ENCODE results near the gene TRPC4. TPM values are rescaled to one million over a fixed set of nuclear protein-coding genes. Genes with fewer than 3 reads are reported as not detected.

Gene TRPC4
- total and polyA plus RNA-seq, 2 donors (not counting 3 experiments of a cell fraction or from before 2014, with no cell fraction given) = 0.04 to 0.64 TPM

DNA sequence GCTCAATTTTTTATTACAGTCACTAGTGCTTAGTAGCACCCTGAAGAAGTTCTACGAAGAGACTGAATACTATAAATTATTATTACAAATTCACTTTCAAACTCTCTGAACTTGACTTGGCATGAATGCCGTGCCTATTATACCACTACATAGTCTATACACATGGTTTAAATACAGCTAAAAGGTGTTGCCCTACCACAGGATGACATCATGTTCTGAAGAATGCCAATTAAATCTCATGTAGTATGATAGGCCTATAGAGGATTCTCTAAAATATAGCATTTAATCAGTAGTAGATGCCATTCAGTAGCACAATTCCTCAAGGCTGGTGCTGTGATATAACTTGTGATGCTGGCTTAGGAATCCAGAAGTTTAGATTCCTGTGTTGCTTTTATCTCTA lies 254.3 kb downstream of the TRPC4 start:
- DNase-seq (ENCODE audit: low read depth, low spot score) (no peak), FAIRE-seq (no peak)
- Histone ChIP-seq H3K4me1 (ENCODE audit: control insufficient read depth, extremely low read depth, insufficient read depth, low read length) (peaks cover 8% of the 10 kb centered on the region), H3K36me3 (ENCODE audit: control insufficient read depth in 2 of 2, extremely low read depth in 1 of 2, insufficient read depth in 2 of 2, low read length in 2 of 2) (no peaks in the 10 kb centered on the region), H3K27ac (ENCODE audit: insufficient read depth, low read depth, low read length) (no peak overlapping the region), H3K27me3 (ENCODE audit: control insufficient read depth in 2 of 2, insufficient read depth in 2 of 2, low read length in 2 of 2) (no peaks in the 10 kb centered on the region), H3K4me2 (ENCODE audit: insufficient read depth, low read length) (no peak overlapping the region), H3K4me3 (replicated peaks in 1 of 3; ENCODE audit: insufficient read depth in 1 of 3, low read depth in 1 of 3, low read length in 3 of 3) (no peak overlapping the region), H3K9ac (replicated peaks; ENCODE audit: extremely low read depth, insufficient read depth, low read length) (no peak overlapping the region), H3K9me1 (replicated peaks; ENCODE audit: control insufficient read depth, extremely low read depth, insufficient read depth, low read length) (no peaks in the 10 kb centered on the region), H4K20me1 (replicated peaks; ENCODE audit: control insufficient read depth, extremely low read depth, insufficient read depth, low read length) (no peaks in the 10 kb centered on the region), H3K79me2 (ENCODE audit: control insufficient read depth, insufficient read depth, low read length) (no peaks in the 10 kb centered on the region), H3K9me3 (replicated peaks; ENCODE audit: control insufficient read depth, insufficient read depth, low read length) (no peaks in the 10 kb centered on the region), H2AFZ (ENCODE audit: low read depth, low read length) (no peak overlapping the region)
- dilution Hi-C loops (cut with MboI; ENCODE audit: extremely low pct_ligation_motif_present, low sequenced_read_pairs) = no loop called here
- ChIA-PET POLR2A (no interaction called here), CTCF (interaction anchor here (1.1 kb wide), 1 partner anchor 12 kb away, joined by 3 read pairs; no protein-coding TSS in a partner anchor)
- intact Hi-C loops (cut with micrococcal nuclease) = no loop called here
- TF ChIP-seq, protein P1, sequence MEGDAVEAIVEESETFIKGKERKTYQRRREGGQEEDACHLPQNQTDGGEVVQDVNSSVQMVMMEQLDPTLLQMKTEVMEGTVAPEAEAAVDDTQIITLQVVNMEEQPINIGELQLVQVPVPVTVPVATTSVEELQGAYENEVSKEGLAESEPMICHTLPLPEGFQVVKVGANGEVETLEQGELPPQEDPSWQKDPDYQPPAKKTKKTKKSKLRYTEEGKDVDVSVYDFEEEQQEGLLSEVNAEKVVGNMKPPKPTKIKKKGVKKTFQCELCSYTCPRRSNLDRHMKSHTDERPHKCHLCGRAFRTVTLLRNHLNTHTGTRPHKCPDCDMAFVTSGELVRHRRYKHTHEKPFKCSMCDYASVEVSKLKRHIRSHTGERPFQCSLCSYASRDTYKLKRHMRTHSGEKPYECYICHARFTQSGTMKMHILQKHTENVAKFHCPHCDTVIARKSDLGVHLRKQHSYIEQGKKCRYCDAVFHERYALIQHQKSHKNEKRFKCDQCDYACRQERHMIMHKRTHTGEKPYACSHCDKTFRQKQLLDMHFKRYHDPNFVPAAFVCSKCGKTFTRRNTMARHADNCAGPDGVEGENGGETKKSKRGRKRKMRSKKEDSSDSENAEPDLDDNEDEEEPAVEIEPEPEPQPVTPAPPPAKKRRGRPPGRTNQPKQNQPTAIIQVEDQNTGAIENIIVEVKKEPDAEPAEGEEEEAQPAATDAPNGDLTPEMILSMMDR (IDR thresholded peaks at IDR 0.05; ENCODE audit: extremely low read depth in 1 of 2, insufficient read depth in 1 of 2, low read depth in 1 of 2, low read length in 2 of 2) = no peak
- TF ChIP-seq FOS (IDR thresholded peaks at IDR 0.05; ENCODE audit: borderline replicate concordance, insufficient read depth, low read length) (no peak), EZH2 (IDR thresholded peaks at IDR 0.05; ENCODE audit: borderline replicate concordance, low read depth, low read length, severe bottlenecking) (no peak), JUN (IDR thresholded peaks at IDR 0.05; ENCODE audit: borderline replicate concordance, insufficient read depth, insufficient read length, low read depth) (no peak), GATA2 (IDR thresholded peaks at IDR 0.05; ENCODE audit: insufficient read depth, insufficient read length, low read depth, low read length) (no peak), MYC (IDR thresholded peaks at IDR 0.05; ENCODE audit: low read depth, low read length) (no peak), POLR2AphosphoS5 (IDR thresholded peaks at IDR 0.05; ENCODE audit: insufficient read depth, low read depth, low read length) (no peak), POLR2A (IDR thresholded peaks at IDR 0.05; ENCODE audit: low read depth, low read length) (no peak)
- TF ChIP-seq, protein P2, sequence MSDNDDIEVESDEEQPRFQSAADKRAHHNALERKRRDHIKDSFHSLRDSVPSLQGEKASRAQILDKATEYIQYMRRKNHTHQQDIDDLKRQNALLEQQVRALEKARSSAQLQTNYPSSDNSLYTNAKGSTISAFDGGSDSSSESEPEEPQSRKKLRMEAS (IDR thresholded peaks at IDR 0.05; ENCODE audit: insufficient read depth, insufficient read length) = no peak
- BruUV-seq (replicated peaks) = no TSS peak

Measured in endothelial cell of umbilical vein (primary cell).